HG02852 (cell line): ENCODE measurements around the gene TANGO6.

Experiments used
- ATAC-seq: cut with Tn5 transposase; IDR thresholded peaks from one replicate; pipeline ENCODE4 v1.9.1; 2021; ENCODE audit warnings: mild to moderate bottlenecking, moderate library complexity; ENCODE audit not compliant: unreplicated experiment

Gene TANGO6

DNA sequence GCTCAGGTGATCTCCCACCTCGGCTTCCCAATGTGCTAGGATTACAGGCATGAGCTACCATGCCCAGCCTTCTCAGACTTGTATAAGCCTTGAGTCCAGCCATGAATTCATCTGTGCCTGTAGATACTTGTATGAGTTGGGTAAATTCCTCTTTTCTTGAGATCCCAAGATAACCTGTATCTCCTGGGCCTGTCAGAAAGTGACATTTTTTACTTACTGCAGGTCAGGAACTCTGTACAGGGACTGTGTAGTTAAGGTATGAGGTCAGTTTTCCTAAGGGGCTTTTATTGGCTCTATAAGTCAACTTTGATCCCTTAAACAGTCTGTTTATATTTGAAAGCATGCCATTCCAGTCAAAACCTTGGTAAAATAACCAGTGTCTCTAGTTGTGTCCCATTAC lies 155.8 kb downstream of the TANGO6 start:
- no peak for ATAC-seq

DNA sequence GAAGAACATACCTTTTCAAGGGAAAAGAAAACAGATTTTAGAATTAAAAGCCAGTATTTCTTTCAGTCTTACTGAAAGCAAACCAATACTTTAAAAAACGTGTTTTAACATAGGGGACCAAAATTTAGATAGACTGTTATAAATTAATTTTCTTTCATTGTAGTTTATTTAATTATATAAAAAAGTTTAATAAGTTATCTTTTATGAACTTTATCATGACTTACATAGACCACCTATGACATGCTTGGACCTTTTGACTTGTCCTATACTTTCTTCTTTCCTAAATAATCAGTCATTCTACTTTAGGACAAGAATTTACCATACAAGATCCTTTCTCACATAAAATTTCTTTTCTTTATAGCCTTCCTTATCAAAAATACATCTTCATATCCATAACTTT lies 160.2 kb downstream of the TANGO6 start:
- ATAC-seq: no peak

DNA sequence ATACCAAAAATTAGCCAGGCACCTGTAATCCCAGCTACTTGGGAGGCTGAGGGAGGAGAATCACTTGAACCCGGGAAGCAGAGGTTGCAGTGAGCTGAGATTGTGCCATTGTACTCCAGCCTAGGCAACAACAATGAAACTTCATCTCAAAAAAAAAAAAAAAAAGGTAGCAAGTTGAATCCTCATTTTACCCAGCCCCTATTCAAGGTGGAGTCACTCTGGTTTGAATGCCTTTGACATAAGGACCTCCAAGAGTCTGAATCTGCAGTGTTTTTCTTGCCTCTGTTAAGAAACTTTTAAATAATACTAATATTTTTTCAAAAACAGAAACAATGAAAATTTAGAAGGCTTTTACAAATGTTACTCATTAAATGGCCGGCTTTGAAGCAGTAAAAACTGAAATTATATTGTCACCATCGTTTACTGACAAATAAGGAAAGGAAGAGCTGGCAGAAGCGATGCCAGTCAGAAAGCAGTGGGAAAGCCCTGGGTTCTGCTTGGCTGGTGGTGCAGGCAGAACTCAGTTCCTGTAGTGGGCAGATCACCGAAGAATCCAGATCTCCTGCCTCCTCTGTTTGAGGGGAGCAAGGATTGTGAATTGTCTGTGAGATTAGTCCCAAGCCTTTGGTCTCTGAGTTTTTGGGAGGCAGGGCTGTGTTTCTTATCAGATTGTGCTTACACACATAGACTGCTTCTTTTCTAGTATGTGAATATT lies 162.5 kb downstream of the TANGO6 start:
- ATAC-seq: no peak

DNA sequence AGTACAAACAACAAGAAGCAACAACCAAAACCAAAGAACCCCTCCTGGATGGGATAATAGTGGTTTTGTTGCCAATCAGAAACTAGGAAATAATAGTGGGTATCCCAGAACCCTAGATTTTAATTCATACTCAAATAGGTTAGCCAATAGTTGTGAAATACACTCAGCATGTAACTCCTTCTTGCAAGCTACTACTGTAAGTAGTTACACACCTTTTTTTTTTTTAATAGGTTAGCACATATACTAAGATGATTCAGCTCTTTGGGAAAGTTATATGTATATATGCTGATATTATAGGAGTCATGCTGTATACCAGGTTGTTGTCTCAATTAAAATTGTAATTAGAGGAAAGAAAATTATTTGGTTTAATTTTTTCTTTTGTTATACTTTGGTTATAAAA lies 169.6 kb downstream of the TANGO6 start:
- ATAC-seq: no peak

DNA sequence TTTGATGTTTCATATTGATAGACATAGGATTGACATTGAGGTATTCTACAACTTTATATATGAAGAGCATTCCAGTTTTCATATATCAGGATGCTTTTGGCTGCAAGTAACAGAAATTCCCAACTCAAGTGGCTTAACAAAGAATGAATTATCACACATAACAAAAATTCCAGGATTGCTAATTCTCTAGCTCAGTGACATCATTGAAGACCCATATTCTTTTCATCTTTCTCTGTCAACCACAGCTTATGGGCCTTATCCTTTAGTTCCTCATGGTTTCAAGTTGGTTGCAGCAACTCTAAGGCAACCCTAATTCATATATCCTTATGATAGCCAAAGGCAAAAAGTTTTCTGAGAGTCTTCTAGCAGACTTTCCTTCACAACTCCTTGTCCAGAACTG lies 170.7 kb downstream of the TANGO6 start:
- no peak for ATAC-seq

DNA sequence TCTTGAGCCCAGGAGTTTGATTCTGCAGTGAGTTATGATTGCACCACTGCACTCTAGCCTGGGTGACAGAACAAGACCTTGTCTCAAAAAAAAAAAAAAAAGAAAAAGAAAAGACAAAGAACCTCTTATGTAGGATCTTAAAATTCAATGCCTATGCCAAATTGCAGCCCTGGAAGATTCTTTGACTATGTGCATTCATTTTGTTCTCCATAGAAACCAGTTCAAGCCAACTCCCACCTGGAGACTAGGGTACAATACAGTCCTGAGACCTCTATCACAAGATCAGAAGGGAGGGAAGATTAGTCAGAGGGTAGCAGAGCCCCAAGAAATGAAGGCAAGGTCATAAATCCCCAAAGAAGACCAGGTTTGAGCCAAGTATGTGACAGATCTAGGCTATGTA lies 171.5 kb downstream of the TANGO6 start:
- ATAC-seq: no peak

DNA sequence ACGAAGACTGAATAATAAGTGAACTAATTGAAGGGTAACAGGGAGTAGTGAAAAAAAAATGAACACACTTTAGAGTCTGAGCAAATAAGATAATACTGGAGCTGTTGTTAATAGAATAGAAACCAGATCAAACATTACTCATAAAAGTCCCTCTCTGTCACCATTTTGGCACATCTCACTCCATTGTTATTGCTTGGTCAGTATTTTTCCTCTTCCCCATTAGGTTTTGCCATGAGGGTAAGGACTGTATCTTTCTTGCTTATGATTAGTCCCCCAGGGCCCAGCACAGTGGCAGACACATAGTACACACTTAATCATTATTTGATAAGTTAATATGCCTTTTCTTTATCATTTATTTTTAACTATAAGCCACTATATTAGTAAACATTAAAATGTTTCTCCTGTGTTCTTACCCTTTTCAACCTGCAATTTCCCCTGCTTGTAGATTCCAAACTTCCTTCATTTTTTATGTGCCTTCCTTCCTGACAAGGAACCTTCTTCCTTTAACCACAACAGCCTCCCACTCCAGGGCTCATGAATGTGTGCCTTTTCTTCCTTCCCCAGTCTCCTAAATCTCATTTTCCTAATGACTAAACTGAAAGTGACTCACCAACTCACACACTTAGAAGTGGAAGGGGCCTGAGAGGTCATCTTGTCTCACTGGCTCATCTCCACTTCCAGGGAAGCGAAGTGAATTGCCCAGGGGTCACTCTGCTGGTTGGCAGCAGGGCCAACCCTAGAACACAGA lies 173.9 kb downstream of the TANGO6 start:
- ATAC-seq: no peak

DNA sequence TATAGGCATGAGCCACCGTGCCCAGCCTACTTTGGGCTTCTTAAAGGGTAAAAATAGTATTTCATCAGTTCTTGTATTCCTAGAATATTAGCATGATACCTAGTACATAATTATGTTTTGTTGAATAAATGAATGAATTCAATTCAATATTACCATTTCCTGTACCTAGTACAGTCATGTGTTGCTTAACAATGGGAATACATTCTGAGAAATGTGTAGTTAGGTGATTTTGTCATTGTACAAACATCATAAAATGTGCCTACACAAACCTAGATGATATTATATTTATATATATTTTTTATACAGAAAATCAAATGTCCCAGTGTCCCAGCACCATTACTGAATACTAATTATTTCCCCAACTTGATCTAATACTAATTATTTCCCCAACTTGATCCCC lies 176.5 kb downstream of the TANGO6 start:
- ATAC-seq: no peak

DNA sequence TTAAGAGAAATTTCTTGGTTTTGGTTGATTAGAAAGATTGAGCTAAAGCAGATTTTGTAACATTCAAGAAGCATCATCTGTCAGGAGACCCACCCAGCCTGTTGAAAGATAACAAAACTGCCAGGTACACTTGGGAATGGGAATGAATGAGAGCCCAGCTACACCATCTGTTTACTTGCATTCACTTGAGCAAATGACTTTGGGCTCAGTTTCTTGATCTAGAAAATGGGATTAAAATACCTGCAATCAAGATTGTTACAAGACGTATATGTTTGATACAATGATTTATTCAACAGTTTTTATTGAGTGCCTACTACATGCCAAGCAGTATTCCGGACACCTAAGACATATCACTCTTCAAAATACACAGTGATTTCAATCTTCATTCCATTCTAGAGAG lies 185.8 kb downstream of the TANGO6 start:
- no peak for ATAC-seq

DNA sequence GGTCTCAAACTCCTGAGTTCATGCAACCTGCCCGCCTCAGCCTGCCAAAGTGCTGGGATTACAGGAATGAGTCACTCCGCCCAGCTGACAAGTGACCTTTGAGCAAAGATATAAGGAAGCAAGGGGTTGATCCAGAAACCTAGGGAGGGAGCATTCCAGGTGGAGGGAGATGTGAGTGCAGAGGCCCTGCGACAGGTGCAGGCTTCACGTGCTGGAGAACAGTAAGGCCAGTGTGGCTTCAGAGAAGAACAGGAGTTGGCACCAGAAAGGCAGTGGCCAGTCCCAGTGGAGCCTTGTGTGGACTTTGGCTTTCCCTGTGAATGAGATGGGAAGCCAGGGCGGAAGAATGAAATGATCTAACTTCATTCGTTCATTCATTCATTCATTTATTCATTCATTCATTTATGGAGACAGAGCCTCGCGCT lies 188.6 kb downstream of the TANGO6 start:
- no peak for ATAC-seq

DNA sequence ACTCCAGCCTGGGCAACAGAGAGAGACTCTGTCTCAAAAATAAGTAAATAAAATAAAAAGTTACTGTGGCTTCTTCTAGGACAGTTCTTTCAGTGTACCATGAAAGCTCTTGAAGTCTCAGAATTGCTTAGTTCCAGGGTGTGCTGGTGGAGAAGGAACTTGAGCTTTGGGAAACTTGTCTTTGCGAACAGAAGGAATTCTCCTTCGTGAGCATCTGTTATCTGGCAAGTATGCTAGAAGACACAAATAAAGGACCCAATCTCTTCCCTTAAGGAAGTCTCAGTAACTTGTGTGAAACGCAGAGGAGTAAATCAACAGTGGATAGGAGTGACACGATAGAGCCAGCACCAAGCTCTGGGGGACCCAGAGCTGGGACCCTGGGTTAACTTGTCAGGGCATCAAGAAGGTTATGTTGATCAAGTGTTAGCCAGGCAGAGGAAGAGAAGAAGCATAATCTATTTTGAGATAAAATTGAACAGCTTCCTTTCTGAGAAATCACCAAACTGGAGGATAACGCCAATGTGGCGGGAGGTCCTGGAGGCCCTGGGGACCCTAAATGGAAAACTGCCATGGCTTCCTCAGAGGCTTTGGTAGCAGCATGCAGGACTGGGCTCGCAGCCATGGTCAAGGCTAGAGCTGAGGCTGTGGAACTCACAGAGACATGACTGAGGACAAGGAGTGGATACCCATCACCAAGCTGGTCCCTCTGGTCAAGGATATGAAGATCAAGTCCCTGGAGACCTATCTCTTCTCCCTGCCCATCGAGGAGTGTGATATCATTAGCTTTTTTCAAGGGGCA lies 190.0 kb downstream of the TANGO6 start:
- no peak for ATAC-seq

DNA sequence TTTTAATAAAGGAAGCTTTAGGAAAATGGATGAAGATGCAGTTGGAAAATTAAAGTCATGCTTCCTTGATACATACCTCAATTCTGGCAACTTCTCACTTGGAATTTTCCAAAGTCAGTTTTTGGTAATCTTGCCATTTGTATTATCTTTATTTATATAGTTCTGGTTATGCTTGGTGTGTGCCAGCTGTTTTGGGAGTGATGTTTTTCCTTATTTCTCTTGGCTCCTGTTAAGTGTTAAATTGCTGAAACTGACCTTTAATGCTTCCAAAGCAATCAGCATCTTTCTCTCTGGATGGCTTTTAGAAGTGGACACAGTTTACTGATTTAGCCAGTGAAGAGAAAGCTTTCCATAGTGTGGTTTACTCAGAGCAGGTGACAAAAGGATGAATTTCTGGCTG lies 192.0 kb downstream of the TANGO6 start:
- no peak for ATAC-seq

DNA sequence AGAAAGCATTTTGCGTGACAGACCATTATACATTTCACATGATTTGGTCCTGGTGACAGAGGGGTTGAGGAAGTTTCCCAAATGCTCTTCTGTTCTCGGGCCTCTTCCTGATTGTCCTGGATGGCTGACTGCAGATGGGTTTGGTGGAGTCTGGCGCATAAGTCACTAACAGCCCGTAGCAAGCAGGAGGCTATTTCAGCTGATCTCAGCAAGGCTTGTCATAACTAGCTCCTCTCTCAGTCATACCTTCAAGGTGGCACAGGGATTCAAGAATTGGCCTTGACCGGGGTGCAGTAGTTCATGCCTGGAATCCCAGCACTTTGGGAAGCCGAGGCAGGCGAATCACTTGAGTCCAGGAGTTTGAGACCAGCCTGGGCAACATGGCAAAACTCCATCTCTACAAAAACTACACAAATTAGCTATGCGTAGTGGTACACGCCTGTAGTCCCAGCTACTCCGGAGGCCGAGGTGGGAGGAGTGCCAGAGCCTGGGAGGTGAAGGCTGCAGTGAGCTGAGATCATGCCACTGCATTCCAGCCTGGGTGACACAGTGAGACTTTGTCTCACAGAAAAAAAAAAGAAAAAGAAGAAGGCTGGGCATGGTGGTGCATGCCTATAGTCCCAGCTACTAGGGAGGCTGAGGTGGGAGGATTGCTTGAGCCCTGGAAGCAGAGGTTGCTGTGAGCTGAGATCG lies 193.2 kb downstream of the TANGO6 start:
- no peak for ATAC-seq

DNA sequence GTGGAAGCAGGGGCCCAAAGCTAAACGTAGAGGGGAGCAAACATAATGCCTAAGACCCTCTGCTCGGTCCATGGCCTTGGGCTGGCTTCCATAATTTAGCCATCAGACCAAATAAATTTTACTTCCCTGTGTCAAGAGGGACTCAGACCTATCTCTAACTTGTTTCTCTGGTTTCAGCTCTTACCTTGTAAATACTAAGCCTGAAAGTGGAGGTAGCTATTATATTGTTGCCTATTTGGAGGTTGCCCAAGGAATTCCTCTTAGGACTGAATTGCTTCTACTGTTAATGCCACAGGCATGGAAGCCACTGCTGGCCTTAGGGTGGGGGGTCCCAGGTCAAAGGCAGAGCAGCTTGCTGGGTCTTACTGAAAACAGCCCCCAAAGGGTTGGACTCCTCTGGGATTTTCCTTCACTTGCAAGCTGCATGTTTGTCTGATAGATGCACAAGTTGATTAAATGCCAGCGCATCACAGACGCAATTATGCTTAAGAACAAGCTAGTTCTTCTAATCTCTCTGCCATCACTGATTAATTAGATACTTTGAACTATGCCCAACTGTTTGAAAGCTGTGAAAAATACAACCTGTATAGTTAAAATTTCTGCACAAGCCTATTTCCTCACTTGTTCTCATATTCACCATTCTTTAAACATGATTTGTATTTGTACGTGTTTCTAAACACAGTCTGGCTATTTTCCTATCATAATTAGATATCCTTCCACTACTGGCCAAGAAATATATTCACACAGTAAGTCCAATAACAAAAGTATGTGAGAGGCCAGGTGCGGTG lies 194.2 kb downstream of the TANGO6 start:
- ATAC-seq: no peak

DNA sequence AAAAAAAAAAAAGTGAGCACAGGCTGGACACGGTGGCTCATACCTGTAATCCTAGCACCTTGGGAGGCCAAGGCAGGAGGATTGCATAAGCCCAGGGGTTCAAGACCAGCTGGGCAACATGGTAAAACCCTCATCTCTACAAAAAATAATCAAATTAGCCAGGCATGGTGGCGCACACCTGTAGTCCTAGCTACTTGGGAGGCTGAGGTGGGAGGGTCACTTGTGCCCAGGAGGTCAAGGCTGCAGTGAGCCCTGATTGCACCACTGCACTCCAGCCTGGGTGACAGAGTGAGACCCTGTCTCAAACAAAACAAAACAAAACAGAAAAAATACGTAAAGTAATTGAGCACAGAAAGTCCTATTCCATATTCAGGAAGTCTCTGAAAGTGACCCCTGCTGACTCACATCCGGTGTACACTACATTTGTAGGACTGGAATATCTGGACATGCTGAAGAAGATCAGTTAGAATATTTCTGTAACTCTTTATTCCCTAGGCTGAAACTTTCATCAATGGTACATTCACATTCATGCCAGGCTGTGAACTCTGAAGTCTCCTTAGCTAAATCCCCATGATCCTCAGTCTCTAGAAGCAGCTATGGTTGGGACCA lies 196.1 kb downstream of the TANGO6 start:
- no peak for ATAC-seq

DNA sequence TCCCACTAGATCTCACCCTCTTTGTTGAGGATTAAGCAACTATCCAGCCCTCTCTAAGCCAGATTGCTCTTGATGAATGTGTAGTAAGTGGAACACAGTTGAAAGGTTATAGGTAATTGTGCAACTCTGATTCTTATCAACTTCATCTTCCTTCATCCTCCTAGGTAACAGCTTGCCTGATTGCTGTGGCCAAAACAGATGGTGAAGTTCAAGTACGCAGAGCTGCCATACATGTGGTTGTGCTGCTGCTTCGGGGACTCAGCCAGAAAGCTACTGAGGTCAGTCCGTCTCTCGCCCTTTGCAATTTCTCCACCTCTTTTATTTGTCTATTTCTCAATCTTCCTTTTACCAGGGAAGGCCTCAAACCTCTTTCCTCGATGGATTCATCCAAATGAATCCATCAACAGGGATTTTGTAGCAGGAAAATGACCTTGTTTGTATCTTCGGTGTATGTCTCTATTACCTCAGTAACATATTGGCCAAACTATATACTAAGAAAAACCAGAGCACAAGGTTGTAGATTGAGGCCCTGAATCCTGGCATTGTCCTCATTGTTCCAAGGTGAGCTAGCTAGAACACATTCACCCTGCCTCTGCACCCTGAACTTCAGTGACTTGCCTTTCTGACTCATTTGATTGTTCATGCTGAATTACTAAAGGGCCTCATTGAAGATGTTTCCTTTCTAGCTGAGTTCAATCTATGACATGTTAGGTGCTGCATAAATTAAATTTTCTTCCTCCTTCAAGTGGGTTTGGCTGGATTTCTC lies 197.0 kb downstream of the TANGO6 start:
- no peak for ATAC-seq

DNA sequence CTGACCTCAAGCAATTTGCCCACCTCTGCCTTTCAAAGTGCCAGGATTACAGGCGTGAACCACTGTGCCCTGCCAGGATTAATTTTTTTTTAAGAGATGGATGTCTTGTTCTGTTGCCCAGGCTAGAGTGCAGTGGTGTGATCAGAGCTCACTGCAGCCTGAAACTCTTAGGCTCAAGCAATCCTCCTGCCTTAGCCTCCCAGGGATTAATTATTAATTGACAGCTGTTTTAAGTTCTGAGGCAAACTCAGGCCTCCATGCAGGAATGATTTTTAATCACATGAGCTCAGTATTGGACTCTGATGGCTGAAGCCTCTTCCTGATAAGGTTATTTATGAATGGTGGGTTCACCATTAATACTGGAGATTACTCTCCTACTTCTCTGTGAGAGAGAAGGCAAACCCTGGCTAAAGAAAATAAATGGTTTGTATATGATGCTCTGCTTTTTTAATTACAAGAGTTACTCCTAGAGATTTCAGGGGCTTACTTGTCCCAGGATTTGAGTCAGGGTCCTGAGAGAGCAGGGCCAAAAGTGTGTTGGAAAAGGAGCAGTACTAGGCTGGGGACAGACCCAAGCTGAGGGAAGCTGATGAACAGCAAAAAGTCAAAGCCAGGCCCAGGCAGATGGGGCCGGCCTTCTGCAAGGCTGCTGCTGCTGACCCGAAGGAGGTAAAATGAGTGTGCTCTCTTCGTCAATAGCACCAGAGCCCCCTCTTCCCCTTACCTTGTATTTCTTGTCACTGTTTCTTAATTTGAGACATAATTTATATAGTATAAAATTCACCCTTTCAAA lies 205.2 kb downstream of the TANGO6 start:
- no peak for ATAC-seq

DNA sequence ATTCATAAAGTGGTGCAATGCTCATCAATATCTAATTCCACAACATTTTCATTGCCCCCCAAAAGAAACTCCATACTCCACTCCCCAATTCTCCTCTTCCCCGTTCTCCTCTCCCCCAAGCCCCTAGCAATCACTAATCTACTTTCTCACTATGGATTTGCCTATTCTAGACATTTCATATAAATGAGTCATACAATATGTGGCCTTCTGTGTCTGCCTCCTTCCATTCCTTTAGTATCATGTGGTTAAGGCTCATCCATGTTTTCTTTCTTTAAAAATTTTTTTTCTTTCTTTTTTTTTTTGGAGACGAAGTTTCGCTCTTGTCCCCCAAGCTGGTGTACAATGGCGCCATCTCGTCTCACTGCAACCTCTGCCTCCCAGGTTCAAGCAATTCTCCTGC lies 205.8 kb downstream of the TANGO6 start:
- no peak for ATAC-seq
